K562 treated with DMSO at 1 percent for 24 hours (cell line): ENCODE data around the gene SLITRK2. TPM values are rescaled to one million over a fixed set of nuclear protein-coding genes. Genes with fewer than 3 reads are reported as not detected.

ENCODE experiments used
- total RNA-seq: library from RNA; unstranded; fragments of 300-600 nt; gene quantifications from 2 replicates; pipeline ENCODE4 v1.2.3, GENCODE V29; 2022; ENCODE audit warnings: low read depth; ENCODE audit not compliant: insufficient read depth

The SLITRK2 gene
- total RNA-seq: not detected in 2 replicates

DNA sequence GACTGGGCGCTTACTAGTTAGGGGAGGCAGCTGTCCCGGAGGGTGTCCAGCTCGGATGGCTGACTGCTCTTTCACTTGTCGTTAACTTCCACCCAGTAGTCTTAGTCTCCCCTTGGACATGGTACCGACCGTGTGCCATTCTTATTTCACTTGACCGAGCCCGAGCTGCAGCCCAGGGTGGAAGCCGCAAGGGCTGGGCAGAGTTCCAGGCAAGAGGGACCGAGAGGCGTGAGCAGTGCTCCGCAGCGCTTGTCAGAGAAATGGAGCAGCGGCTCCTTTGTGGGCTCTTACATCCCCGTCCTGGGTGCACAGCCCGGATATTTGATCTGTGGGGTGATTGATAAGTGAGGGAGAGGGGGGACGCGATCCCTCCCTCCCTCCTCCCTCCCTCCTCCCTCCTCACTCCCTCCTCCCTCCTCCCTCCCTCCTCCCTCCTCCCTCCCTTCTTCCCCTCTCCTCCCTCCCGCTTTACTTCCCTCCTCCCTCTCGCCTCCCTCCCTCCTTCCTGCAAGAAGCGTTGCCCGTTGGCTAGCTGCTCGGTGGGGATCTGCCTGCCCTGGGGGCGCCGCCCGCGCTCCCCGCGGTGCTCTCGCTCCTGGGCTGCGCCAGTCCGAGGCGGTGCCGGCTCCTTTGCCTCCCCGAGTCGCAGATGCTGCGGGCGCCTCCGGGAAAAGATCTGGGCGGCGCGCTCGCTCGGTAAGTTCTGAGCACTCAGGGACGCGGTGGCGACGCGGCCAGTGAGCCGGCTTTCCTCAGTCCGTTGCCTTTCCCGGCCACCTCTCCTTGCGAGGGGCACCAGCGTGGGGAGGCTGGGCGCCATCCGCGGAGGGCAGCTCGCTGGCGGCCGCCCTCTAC is at the start of gene SLITRK2:
Gene SLITRK2 (plus strand): TSS at position 499 of the 855 bp plus-strand sequence. CDS start 4,597 bp downstream, outside the sequence.

